ENCODE results near the gene POGK. TPM values are rescaled to one million over a fixed set of nuclear protein-coding genes. Genes with fewer than 3 reads are reported as not detected.

POGK gene
- total RNA-seq = 14.1 TPM
- long read RNA-seq, full-length matches to known transcripts = 7 of 29 reads
- long read RNA-seq, partial matches to known transcripts = 9 of 29 reads
- long read RNA-seq, other reads (novel, unspliced or antisense) = 13 of 29 reads

DNA sequence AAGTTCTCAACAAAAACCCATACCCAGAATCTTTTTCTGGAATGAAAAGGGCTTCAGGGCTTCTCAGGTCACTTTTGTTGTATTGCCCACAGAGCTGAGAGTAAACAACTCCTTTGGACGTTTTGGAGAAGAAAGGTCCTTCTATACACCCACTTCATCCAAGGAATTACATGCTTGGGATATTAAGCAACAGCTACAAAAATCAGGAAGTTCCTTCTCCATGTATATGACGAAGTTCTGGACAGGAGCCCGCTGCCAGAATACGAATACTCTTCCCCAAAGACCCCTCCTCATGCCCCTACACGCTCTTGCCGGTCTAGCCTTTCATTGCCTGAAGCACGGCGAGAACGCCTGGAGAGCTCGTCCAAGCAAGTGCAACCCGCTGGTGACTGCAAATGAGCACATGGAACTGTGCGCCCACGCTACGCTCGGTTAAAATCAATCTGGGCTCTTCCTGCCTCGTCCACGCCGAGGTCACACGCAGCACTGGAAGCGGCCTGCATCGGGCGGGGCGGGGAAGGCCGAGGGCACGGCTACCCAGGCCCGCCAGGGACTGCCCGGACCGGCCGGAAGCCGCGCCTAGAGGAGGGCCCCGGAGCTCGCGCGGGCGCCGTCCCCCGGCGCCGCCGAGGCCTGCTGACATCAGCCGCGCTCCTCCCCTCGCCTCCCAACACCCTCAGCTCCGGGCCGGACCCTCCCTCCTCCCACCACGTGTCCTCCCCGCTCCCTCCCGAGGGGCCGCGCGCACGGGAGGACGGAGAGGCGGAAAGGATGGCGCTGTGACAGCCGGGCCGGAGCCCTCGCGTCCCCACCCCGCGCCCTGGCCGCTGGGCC, at the start of gene POGK:
POGK (plus strand) TSS at position 710 of the 834 bp plus-strand sequence. CDS start 1,482 bp downstream, outside the sequence.
- peak within 1 kb of the TSS; percentile 82 for H3K4me3 ChIP-seq
- H3K9me3 ChIP-seq (replicated peaks) = no peaks in the 10 kb centered on the region
- no peaks in the 10 kb centered on the region for H3K27me3 ChIP-seq (ENCODE audit: low read depth)
- TF ChIP-seq, protein P1, sequence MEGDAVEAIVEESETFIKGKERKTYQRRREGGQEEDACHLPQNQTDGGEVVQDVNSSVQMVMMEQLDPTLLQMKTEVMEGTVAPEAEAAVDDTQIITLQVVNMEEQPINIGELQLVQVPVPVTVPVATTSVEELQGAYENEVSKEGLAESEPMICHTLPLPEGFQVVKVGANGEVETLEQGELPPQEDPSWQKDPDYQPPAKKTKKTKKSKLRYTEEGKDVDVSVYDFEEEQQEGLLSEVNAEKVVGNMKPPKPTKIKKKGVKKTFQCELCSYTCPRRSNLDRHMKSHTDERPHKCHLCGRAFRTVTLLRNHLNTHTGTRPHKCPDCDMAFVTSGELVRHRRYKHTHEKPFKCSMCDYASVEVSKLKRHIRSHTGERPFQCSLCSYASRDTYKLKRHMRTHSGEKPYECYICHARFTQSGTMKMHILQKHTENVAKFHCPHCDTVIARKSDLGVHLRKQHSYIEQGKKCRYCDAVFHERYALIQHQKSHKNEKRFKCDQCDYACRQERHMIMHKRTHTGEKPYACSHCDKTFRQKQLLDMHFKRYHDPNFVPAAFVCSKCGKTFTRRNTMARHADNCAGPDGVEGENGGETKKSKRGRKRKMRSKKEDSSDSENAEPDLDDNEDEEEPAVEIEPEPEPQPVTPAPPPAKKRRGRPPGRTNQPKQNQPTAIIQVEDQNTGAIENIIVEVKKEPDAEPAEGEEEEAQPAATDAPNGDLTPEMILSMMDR (IDR thresholded peaks at IDR 0.05; ENCODE audit: borderline replicate concordance) = no peak
- H3K36me3 ChIP-seq = peaks cover 26% of the 10 kb centered on the region
- intact Hi-C loops (cut with micrococcal nuclease) = no loop called here
- peak within 1 kb of the TSS; percentile 96 for H3K27ac ChIP-seq (replicated peaks)
- DNase-seq = peak; percentile 94
- H3K4me1 ChIP-seq = peaks cover 56% of the 10 kb centered on the region

DNA sequence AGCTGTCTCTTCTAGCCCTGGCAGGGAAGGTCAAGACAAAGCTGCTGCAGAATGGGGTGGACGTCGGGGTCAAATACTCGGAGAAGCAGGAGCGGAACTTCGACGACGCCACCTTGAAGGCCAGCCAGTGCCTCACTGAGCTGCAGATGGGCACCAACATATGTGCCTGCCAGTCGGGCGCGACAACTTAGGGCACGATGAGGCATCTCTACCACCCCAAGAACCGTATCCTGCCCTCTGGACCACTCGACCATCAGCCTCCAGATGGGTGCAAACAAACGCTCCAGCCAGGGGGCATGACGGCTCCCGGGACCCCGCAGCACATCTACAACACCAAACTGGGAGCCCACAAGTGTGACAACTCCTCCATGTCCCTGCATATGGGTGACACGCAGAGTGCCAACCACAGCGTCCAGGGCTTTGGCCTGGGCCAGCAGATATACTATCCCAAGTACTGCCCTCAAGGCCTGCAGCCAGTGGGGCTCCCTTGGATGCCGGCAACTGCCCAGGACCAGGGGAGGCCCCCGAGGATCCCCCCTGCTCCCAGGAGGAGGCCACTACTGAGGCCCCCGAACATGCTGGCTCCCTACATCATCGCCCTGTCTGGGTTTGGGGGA, 42.5 kb upstream of the POGK start:
- no peaks in the 10 kb centered on the region for H3K36me3 ChIP-seq
- no peak for DNase-seq
- H3K4me1 ChIP-seq = no peaks in the 10 kb centered on the region
- no peaks in the 10 kb centered on the region for H3K9me3 ChIP-seq (replicated peaks)
- intact Hi-C loops (cut with micrococcal nuclease) = no loop called here
- H3K27ac ChIP-seq (replicated peaks) = no peak overlapping the region
- no peaks in the 10 kb centered on the region for H3K27me3 ChIP-seq (ENCODE audit: low read depth)
- H3K4me3 ChIP-seq = no peak overlapping the region
- TF ChIP-seq, protein P1 (IDR thresholded peaks at IDR 0.05; ENCODE audit: borderline replicate concordance) = no peak

DNA sequence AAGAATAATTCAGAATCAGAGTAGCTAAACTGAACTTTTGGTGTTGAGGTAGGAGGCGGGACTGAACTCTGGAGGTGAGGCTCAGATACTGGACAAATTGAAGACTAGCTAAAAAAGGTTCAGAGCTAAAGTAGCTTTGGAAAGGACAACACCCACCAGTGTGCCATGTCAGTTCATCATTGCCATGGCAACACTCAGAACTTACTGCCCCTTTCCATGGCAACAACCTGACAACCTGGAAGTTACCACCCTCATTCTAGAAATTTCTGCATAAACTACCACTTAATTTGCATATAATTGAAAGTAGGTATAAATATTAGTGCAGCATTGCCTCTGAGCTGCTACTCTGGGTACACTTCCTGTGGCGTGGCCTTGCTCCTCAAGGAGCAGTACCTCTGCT, 30.3 kb upstream of the POGK start:
- TF ChIP-seq, protein P1 (IDR thresholded peaks at IDR 0.05; ENCODE audit: borderline replicate concordance) = no peak
- Histone ChIP-seq H3K4me1 (peaks cover 5% of the 10 kb centered on the region), H3K36me3 (no peaks in the 10 kb centered on the region), H3K27me3 (ENCODE audit: low read depth) (peaks cover 7% of the 10 kb centered on the region), H3K9me3 (replicated peaks) (peaks cover 7% of the 10 kb centered on the region), H3K4me3 (no peak overlapping the region), H3K27ac (replicated peaks) (no peak overlapping the region)
- no peak for DNase-seq
- intact Hi-C loops (cut with micrococcal nuclease) = no loop called here

GRCh38 chr1:166811691-166812090, 27.6 kb upstream of the POGK start:
- DNase-seq = no peak
- intact Hi-C loops (cut with micrococcal nuclease) = no loop called here
- TF ChIP-seq, protein P1 (IDR thresholded peaks at IDR 0.05; ENCODE audit: borderline replicate concordance) = no peak
- Histone ChIP-seq H3K36me3 (no peaks in the 10 kb centered on the region), H3K4me3 (no peak overlapping the region), H3K27ac (replicated peaks) (no peak overlapping the region), H3K4me1 (peaks cover 14% of the 10 kb centered on the region), H3K27me3 (ENCODE audit: low read depth) (no peaks in the 10 kb centered on the region), H3K9me3 (replicated peaks) (peaks cover 7% of the 10 kb centered on the region)

DNA sequence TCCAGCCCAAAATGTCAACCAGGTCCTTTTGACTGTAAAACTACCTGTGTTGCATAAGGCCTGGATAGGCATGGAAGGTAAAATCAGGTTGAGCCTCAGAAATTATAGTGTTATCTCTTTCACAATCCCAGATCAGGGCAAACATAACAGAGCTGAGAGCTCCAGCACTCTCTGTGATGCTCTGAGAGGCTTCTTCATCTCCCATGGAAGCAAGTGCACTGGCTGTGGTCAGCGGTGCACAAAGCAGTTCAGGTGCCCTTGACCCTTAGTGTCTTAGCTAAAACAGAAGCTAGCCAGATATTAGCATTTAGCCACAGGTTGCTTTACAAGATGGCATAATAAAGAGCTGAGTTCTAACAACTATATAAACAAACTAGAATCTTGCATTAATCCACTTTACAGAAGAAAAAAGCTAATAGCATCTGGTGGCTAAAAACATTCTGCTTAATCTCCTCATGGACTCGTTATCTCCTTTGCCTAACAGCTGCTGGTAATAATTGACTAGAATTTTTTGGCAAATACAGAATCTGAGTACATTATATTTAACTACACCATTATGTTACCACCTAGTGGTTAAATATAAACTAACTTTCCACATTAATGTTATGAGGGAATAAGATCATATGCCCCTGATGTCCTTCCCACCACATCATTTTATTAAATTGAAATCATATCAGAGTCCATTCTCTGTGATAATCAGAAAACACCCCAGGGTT, 25.6 kb upstream of the POGK start:
- Histone ChIP-seq H3K4me1 (peaks cover 14% of the 10 kb centered on the region), H3K4me3 (no peak overlapping the region), H3K9me3 (replicated peaks) (peaks cover 7% of the 10 kb centered on the region), H3K27ac (replicated peaks) (no peak overlapping the region), H3K36me3 (no peaks in the 10 kb centered on the region), H3K27me3 (ENCODE audit: low read depth) (no peaks in the 10 kb centered on the region)
- TF ChIP-seq, protein P1 (IDR thresholded peaks at IDR 0.05; ENCODE audit: borderline replicate concordance) = peak; percentile 14
- intact Hi-C loops (cut with micrococcal nuclease) = no loop called here
- no peak for DNase-seq
